Stimulated activated CD4-positive, alpha-beta T cell treated with anti-CD3 and anti-CD28 coated beads, Interleukin-12 subunit alpha, Interleukin-12 subunit beta, amount 100 ng/mL, for 48 hours (primary cell): ENCODE results near the gene PCBD2.
"Not testable (repeated sequence)": the region's sequence is repeated elsewhere in the genome, so short reads cannot be mapped to it uniquely, and the experiment has no call there.

Experiments used
- DNase-seq, 3 donors: peaks; one replicate each; pipeline ENCODE4 v3.0.0-alpha.2; 2020; ENCODE audit warnings: low read depth in 2 of 3, low spot score in 1 of 3

The PCBD2 gene

DNA sequence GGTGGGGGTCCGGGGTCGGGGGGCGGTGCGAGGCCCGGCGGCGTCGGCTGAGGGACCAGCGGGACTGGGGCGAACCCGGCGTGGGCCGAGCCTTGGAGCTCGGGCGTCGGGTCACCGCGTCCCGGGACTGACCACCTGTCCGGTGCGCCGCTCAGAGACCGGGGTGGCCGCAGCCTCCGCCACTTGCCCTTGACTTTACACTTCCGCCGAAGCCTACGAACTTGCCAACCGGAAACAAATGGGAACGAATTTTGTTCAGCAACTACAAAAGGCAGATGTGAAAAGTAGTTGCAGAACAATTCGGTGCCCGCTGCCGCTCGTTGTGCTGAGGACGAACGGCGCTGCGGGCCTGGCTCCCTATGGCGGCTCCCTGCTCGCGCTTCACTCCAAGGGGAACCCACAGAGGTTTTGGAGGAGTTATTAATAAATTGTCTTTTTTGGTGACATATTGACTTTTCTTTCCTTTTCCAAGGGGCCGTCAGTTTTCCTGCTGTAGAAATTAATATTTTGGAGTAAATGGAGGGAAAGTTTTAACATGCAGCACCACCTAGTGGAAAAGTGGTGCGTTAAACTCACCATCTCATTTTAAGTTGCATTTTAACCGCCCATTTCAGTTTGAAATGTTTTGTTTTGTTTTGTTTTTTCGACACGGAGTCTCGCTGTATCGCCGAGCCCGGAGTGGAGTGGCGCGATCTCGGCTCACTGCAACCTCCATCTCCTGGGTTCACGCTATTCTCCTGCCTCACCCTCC lies 490 bp downstream of the PCBD2 start:
- peak; percentile 32 to 57 (median 41) for DNase-seq

DNA sequence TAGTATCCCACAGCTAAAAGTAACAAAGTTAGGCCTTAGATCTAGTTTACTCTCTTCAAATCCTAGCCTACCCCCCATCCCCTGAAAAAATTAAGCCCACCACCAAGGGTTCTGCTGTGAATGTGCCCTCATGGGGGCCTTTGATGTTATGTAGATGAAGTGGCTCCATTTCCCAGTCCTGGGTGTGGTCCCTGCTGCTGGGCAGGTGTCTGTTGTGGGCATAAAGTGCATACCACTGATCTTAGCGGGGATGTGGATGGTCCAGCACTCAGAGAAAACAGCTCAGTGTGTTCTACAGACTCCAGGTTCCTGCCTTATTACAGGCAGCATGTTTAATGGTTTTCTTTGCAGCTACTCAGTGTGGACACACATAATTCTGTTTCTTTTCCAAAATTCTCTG lies 1.9 kb downstream of the PCBD2 start:
- DNase-seq, result no peak

- DNase-seq, result not testable (repeated sequence)
Measured at GRCh38 chr5:134910752-134911151, 5.8 kb downstream of the PCBD2 start.

DNA sequence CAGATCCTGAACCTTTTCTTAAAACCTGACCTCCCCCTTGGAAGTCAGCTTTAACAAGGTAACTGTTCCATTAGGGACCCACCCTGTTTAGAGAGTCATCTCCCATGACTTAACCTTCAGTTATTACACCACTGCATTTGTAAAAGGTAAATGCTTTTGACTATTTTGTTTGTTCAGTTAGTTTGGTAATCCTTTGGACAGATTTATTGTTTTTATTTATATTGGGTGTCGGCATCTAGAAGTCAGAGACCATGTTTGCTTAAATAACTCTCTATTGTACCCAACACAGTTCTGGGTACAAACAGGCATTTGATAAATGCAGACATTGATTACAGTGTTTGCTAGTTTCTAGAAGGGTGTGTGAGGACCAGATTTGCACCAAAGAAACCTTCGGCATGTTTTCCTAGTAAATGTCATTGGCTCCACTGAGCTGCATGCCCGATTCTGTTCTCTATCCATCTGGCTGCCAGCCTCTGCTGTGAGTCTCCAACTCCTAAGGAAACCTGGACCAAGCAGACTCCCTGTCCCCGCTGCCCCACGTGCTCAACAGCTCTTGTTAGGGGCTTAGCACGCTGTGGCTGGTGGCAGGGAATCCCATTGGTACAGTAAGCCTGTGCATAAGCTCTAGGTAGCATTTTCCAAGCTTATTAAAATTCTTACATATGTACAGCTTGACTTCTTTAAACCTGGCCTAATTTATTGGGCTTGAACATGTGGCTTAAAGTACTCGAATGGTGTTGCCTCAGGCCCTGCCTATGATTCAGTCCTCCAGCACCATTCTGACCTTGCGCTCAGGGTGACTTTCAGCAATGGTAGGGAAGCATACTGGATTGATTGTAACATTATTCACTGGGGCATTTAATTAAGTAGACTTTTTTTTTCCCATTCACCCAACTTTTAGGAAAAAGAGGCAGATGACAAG lies 6.6 kb downstream of the PCBD2 start:
- DNase-seq, result no peak

GRCh38 chr5:134913254-134913653 lies 8.3 kb downstream of the PCBD2 start:
- DNase-seq, result no peak

DNA sequence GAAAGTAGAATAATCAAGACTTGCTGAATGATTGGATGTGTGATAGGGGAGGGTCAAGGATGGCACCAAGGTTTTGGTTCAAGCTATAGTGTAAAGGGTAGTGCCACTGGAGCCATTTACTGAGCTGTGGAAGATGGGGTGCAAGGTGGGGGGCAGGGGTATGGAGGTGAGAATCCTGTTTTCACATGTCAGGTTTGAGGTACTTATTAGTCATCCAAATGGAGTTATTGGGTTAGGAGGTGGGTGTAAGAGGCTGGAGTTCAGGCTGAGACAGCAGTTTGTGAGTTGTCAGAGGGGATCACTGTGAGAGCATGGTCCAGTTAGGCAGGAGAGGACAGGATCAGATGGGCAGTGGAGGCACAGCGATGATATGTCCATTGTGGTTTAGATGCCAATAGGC lies 8.9 kb downstream of the PCBD2 start:
- DNase-seq, result no peak

DNA sequence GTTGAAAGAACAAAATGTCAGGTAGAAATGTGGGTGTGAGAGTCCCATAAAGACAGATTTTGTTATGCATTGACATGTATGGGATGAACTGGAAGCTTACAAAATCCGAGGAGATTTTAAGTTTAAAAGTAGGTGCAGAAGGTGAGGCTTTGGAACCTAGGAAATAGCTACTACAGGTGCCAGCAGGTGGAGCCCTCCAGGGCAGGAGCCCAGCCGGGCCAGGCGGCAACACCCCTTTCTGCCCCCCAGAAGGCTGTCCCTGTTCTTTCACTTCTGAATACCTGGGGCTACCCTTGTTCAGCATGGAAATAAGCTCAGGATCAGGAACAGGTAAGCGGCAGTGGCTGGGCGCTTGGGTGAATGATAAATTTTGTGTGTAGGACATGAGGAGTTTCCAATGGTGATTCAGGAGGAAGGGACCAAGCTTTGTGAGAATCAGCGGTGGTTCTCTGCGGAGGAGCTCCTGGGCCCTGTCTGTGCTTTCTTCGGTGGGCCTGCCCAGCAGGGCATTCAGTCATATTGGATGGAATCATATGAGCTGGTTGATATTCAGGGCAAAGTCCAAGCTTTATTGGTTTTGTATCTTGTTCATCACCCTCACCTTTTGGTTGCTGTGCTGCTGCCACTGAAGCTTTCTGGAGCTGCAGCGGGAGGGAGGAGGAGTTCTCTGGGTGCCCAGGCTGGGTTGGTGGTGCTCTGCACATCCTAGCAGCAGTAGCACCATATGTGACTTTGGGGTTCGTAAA lies 12.3 kb downstream of the PCBD2 start:
- no peak for DNase-seq

- no peak for DNase-seq
Measured at GRCh38 chr5:134918861-134919260, 13.9 kb downstream of the PCBD2 start.

DNA sequence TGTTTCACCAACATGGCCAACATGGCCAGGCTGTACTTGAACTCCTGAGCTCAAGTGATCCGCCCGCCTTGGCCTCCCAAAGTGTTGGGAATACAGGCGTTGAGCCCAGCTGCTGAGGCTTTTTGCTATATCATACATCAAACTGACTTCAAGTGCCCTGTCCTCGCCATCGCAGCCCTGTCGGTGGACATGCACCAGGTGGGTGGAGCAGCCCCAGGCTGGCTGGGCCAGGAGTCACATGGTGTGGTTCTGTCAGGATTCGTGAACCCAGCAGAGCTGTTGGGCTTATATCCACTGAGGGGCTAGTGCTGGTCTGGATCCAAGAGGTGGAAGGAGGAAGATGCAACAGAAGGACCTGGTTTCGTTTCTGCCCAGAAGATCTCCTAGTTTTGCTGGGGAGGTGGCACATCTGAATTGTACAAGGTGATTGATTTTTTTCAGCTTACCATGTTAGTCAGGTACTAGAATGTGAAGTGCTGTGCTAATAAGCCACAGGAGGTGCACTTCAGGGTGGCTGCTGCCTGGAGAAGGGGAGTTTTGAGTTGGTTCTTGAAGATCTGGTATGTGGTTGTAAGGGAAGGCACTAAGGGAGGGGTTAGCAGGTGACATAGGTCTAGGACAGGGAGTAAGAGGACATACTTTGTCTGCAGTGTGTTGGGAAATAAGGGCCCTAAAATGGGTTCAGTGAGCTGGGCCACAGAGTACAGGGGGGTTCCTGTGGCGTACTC lies 16.1 kb downstream of the PCBD2 start:
- DNase-seq, result no peak

- no peak for DNase-seq
Measured at GRCh38 chr5:134932508-134932907, 27.6 kb downstream of the PCBD2 start.

GRCh38 chr5:134934202-134934601 lies 29.3 kb downstream of the PCBD2 start:
- DNase-seq, result no peak

GRCh38 chr5:134935711-134936602 lies 31.0 kb downstream of the PCBD2 start:
- DNase-seq, result no peak

GRCh38 chr5:134937526-134937925 lies 32.6 kb downstream of the PCBD2 start:
- no peak for DNase-seq

DNA sequence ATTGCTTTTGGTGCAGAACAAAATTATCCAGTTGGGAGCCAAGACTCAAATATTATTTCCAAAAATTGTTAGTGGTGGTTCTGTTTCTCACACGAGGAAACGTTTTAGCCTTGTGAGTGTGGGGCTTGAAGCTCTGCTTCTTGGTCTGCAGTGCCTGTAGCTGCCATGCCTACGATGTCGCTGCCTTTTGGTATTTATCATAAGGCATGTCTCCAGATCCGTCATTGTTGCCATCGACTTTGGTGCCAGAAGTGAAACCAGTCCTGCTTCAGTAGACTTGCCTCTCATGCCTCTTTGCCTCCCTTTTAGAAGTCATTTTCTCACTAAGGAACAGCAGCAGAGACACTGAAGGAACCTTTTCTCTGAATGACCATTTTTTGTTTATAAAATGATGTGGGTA lies 33.1 kb downstream of the PCBD2 start:
- DNase-seq, result no peak

GRCh38 chr5:134939500-134939899 lies 34.6 kb downstream of the PCBD2 start:
- no peak for DNase-seq

DNA sequence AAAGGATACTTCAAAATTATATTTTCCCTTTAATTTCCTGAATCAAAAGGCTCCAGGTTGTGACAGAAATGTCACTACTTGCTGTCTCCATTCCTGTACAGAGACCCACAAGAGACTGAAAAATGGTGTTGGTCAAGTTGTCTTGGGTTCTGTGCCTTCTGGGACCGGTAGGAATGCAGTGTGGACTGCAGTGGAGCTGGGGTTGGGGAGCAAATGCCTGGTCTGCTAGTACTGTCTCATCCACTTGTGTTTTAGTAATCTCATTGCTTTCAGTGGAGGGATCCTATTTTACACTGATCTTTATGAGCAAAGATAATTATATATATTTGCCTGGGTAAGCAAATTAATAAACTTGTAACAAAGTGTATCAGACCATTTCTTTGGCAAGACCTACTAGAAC lies 38.6 kb downstream of the PCBD2 start:
- no peak for DNase-seq

GRCh38 chr5:134944630-134945029 lies 39.7 kb downstream of the PCBD2 start:
- no peak for DNase-seq

DNA sequence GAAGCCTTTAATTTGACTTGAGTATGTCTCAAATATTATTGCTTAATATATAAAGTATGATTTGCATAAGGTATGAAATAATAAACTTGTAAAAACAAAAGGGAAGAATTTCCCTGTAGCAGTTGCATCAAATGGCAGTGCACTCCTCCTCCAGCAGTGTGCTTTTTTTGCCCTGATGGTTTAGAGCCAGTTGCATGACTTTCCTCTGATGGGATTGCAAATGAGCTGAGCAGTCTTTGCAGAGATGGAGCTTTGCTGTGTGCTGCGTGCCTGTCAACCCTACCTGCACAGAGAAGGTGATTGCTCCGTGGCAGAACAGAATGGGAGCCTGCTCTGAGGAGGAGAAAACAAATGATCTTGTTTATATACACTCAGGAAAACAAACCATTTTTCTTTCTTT lies 40.1 kb downstream of the PCBD2 start:
- no peak for DNase-seq

- no peak for DNase-seq
Measured at GRCh38 chr5:134948911-134949310, 44.0 kb downstream of the PCBD2 start.

DNA sequence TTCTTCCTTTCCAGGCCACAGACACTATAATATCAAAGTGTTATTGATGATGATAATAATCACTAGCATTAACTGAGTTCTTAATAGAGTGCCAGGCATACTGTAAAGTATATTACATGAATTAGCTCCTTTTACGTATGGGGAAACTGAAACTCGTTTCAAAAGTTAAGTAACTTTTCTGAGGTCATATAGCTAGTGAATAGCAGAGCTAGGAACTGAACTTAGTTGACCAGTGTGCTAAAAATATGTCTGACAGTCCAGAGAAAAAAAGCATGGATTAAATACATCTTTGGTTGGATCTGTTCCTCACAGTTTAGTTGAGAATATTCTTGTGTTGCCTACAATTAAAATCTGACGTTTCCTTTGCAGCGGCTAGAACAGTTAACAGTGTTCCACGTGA lies 44.4 kb downstream of the PCBD2 start:
- no peak for DNase-seq
